ENCODE data around the gene NSG2.

NSG2 gene

DNA sequence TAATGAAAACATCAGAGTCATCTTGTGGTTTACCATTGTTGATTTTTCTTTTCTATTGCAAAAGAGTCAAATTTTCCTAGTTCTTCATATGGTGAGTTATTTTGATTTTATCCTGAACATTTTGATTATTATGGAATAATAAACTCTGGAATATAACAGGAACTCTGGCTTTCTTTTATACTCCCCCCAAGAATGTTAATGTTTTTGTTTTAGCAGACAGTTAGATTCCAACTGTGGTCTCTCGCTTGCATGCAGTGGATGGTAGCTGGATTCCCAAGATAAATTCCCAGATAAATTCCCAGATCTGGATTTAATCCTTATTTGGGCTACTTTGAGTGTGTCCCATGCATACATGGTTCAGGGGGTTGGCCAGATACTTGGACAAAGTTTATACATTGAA, 109.8 kb downstream of the NSG2 start:
- DNase-seq: no peak

DNA sequence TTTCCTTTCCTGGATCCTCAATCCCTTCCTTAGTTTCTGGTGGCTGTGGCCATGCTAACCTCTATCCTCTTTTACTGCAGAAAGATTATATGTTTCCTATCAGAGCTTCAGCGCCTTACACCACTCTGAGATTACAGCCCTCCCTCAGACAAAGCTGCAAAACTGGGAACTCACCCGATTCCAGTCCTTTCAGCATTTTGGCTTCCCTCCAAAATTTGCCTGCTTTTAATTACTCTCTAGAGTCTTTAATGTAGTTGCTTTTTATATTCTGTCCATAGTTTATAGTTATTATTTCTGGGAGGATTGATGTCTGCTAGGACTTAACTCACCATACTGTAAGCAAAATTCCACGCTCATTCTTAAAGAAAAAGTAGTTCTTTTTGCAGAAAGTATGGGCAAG, 110.2 kb downstream of the NSG2 start:
- no peak for DNase-seq

DNA sequence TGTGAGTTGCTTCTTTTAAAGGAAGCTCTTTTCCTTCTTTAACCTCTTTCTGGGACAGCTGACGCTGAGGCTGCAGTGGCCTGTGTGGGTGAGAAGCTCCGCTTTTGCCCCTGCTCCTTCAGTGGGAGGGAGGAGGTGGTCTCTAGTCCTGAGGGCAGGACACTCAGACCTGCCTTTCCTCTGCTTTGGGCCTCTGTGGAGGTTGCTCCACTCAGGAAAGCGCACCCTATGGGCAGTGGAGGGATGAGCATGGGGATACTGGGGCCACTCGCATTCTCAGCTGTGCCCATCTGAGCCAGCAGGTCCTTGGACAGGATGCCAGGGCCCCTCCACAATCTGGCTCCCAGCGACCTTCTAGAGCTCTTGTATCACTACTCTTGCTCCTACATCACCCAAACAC, 111.5 kb downstream of the NSG2 start:
- no peak for DNase-seq

All from fibroblast of skin of right quadriceps (primary cell).